CD4-positive, alpha-beta T cell treated with Interleukin-4 for 1 hour (primary cell): Measurements from ENCODE around the gene ZSCAN26.

Experiments
- DNase-seq, 2 donors: peaks; one replicate each; pipeline ENCODE4 v3.0.0-alpha.2; 2020 to 2022

The ZSCAN26 gene

GRCh38 chr6:28266962-28267694 is at the start of gene ZSCAN26:
TSS of gene ZSCAN26 (plus strand) at chr6:28267143. CDS start at chr6:28271920, 4,777 bp downstream.
- DNase-seq, result peak; percentile 91

DNA sequence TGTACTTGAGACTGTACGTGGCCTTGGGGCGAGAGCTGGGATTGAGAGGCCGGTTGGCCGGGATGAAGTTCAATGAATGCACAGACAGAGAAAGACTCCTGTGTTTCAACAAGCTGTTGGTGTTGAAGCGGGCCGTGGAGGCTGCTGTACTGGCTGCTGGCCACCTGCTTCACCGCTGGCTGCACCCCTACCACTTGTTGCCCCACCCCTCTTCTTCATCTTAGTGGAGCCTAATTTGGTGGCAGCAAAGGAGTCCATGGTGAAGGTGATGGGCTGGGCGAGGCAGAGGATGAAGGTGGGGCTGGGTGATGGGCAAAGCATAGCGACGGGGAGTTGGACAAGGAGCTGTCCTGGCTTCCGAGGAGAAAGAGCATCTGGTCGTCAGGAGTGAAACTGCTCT is 49.1 kb upstream of the ZSCAN26 start:
- no peak for DNase-seq

GRCh38 chr6:28218312-28219248 is 48.4 kb upstream of the ZSCAN26 start:
- DNase-seq, result peak; percentile 22 to 27

DNA sequence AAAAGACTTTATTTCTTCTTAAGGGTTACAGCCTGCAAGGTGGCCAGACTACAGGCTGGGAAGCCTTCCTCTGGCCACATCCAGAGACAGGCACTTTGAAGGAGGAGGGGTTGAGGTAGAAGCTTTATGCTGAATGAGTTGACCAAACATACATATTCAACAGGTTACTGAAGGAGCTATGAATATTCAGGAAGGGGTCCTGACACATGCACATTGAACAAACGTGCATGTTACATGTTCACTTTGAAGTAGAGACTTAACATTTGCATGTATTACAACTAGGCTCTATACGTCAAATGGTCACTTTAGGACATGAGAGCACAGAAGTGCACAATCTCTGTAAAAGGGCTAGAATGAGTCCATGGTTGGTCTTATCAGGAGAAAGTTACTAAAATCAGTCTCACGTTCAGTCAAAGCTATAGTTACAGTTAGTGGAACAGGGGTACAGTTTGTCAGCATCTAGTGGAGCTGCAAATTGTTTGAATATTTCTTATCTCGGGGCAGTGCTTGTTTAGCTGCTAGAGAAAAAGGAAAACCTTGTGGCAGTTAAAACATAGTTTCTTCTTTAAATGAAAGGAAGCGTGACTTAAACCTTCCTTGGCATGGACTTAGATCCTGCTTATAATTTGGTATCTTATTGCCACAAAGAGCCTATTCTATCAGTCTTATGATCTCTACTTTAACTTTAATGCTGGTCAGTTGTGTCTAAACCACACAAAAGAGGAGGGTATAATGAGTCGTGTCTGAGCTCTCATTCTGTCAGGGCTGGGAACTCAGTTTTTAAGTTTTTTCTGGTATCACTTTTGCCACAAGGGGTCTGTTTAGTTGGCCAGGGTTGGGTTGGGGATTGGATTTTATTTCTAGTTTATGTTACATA is 46.4 kb upstream of the ZSCAN26 start:
- no peak for DNase-seq

- no peak for DNase-seq
Measured at GRCh38 chr6:28224131-28225055, 42.5 kb upstream of the ZSCAN26 start.

DNA sequence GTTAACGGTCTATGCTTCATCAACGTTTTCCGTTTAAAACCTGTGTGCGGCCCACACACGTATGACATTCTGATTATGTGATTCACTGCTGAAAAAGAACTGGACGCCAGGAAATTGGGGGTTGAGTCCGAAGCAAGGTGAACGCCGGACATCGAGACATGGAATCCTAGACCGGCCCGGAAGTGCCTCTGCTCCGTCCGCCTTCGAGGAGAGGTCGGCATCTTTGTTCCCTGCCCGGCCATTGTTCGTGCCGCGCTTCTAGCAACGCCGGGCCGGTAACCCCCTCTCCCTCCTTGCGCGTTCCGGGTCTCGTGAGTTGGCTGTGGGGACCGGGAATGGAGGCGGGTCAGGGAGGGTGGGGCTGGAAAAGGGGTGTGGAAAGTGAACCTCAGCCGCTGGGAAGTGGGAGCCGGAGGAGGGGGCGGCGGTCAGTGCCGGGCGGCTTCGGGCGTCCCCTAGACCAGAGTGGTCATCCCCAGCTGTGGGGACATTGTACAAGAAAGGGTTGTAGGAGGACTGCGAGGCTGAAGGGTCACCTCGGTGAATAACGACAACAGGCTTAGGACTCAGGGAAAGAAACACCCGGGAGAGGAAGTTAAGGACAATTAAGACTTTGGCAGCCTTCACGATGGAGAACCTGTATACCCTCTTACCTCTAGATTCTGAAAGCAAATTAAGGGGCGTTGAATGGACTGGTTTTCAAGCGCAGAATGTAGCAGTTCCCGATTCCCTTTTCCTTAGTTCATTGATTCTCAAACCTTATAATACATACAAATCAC is 41.7 kb upstream of the ZSCAN26 start, which contains the start of gene ZSCAN9:
ZSCAN9 (plus strand) TSS at position 220 of the 779 bp plus-strand sequence. CDS start 1,810 bp downstream, outside the sequence.
- peak; percentile 61 to 73 for DNase-seq

- no peak for DNase-seq
Measured at GRCh38 chr6:28226460-28226859, 40.5 kb upstream of the ZSCAN26 start.

DNA sequence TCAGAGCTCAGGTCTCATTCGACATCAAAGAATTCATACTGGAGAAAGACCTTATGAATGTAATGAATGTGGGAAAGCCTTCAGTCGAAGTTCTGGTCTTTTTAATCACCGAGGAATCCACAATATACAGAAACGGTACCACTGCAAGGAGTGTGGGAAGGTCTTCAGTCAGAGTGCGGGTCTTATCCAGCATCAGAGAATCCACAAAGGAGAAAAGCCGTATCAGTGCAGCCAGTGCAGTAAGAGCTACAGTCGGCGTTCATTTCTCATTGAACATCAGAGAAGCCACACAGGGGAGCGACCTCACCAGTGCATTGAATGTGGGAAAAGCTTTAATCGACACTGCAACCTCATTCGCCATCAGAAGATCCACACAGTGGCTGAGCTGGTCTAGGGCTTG is 34.2 kb upstream of the ZSCAN26 start:
- no peak for DNase-seq

DNA sequence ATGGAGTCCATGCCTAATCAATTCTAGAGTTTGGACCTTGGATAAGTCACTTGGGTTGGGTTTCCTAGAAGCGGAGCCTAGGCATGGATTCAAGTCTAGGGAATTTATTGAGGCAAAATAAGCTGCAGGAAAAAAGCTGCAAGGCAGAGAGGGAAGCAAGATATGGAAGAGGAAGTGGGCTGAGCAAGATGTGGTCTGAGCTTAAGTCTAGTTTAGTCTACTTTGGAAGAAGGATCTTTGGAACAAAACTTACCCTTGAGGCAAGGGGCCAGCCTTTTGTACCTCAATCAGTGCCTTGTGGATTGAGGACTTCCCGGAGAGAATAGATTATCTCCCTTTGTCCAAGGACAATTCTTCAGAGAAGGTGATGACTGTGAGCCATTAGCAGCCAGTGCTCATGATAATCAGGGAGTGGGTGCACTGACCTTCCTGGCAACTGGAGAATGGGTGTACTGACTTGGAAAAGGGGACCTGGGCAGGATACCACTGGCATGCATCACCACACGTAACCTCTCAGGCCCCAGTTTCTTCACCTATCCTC is 31.0 kb upstream of the ZSCAN26 start:
- no peak for DNase-seq

GRCh38 chr6:28239636-28240035 is 27.3 kb upstream of the ZSCAN26 start:
- DNase-seq, result no peak

DNA sequence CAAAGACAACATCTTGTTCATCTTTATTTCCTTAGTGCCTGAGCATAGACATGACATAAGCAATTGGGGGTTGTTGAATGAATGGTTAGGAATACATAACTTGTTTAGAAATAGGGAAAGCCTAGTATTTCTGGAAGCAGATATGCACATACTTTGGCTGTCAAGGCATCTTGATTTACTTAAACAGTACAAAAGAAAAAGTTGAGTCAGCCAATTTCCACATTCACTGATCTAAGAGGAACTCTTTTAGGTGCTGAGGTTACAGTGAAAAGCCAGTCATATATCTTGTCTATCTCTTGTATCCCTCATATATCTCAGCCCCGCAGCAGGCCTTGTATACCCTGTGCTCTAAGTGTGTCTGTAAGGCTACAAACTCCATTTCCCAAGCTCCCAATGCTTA is 26.5 kb upstream of the ZSCAN26 start:
- no peak for DNase-seq

GRCh38 chr6:28243946-28244345 is 23.0 kb upstream of the ZSCAN26 start:
- DNase-seq, result no peak

- DNase-seq, result no peak
Measured at GRCh38 chr6:28245206-28245941, 21.6 kb upstream of the ZSCAN26 start.

DNA sequence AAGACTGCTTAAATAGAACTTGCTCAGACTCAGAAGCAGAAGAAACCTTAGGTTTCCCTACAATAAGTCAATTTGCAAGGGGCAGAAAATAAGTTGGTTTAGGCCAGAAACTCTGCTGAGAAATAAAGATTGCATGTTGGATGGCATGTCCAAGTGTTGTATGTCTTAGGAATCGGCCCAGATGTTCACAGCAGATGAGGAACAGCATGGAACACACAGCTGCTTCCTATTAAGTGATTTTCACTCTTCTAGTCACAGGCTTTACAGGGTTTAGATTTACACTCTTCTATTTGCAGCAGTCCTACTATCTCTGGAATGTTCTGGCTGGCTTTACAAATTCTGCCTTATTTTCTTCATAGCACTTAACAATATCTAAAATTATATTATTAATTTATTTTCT is 18.0 kb upstream of the ZSCAN26 start:
- DNase-seq, result no peak

GRCh38 chr6:28250747-28251146 is 16.2 kb upstream of the ZSCAN26 start:
- DNase-seq, result no peak

DNA sequence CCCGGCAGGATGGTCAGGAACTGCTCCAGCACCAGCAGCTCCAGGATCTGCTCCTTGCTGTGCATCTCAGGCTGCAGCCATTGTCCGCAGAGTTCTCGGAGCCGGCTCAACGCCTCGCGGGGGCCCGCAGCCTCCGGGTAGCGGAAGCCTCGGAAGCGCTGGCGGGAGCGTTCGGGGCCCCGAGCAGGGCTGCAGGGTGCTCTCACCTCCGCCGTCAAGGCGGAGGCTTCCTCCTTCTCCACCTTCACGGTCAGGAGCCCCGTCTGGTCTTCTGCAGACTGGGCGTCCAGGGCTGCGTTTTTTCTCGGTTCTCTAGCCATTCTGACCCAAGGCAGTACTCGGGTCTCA is 15.3 kb upstream of the ZSCAN26 start:
- DNase-seq, result peak in 1 of 2 donors; percentile 16

DNA sequence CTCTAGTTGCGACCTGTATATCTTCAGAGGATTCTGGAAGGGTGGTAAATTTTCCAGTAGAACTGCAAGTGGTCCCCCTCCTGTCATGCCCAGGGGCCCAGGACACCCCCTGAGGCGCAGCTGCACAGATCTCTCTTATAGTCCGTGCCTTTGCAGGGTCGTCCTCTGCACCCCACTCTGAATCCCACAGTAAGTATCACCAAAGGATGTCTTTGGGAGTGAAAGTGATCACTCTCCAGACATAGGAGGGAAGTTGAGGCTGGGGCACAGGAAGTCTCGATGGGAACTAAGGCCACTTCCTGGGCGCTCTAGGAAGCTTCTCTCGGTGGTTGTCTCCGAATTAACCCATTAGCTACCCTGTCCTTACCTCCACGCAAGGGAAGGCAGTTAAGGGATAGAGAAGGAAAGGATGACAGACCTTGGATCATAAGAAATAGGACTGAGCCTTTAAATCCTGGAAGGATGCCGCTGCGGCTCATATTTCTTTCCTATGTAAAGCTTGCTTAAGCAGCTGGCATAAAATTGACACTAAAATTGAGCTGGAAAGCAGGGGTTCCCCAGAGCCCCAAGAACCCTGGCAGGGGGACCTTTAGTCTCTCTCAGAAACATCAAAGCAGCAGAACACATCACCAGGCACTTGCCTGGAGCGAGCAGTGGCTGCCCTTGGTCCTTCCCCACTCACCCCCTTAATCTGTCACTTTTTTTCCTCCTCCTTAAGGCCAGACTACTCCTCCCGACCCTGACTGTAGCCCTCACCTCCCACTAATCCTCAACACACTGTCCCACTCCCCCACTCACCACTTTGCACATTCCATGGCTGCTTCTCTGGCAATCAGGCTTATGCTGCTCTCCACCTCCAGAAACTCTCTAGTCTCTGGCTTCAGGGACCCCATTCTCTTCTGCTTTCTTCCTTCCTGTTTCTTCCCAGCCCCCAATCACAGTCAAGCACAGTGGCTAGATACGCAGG is 14.7 kb upstream of the ZSCAN26 start, which contains the start of gene ZKSCAN4:
ZKSCAN4 (minus strand) TSS at position 261 of the 967 bp plus-strand sequence. CDS start 289 bp downstream, outside the sequence.
- DNase-seq, result peak; percentile 84 to 89

DNA sequence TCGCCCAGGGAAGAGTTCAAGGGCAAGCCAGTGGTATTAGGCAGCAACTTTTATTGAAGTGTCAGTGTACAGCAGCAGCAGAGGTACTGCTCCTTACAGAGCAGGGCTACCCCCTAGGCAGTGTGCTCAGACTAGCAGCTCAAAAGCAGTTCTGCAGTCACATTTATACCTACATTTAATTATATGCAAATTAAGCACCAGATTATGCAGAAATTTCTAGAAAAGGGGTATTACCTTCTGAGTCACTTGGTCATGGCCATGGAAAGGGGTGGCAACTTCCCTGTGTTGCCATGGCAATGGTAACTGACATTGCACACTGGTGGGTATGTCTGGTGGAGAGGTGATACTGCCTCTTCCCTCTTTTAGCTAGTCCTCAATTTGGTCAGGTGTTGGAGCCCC is 12.8 kb upstream of the ZSCAN26 start:
- DNase-seq, result no peak
